GM23338 (cell line): ENCODE results near the gene SLC35F4. TPM values are rescaled to one million over a fixed set of nuclear protein-coding genes. Genes with fewer than 3 reads are reported as not detected.
A peak's percentile ranks its signal among the peaks of the same experiment; 100 is the strongest.

ENCODE experiments used
- ATAC-seq: fragments of 200-7000 bp; cut with Tn5 transposase; 3 replicates; pipeline ENCODE4 v1.9.1; 2020
- DNase-seq: peaks from one replicate; pipeline ENCODE4 v3.0.0-alpha.2; 2015; ENCODE audit warnings: low spot score
- H2AFZ ChIP-seq: fragments of 200-600 bp; sonication (generic); 2 replicates; pipeline ENCODE4 v1.8.0; 2016; ENCODE audit warnings: antibody characterized with exemption, mild to moderate bottlenecking, moderate library complexity
- H3F3A ChIP-seq: fragments of 200-600 bp; sonication (generic); replicated peaks from 2 replicates; pipeline ENCODE4 v1.8.0; 2017; ENCODE audit warnings: antibody characterized with exemption, mixed run types, low read depth
- H3K27ac ChIP-seq: fragments of 200-600 bp; sonication (generic); 2 replicates; pipeline ENCODE4 v1.6.1; 2016; ENCODE audit warnings: low read depth
- H3K27me3 ChIP-seq: fragments of 200-600 bp; sonication (generic); 2 replicates; pipeline ENCODE4 v1.8.0; 2016; ENCODE audit warnings: mild to moderate bottlenecking, mixed run types, moderate library complexity; ENCODE audit not compliant: insufficient read depth
- H3K36me3 ChIP-seq: fragments of 200-600 bp; sonication (generic); 2 replicates; pipeline ENCODE4 v1.8.0; 2016; ENCODE audit warnings: mild to moderate bottlenecking; ENCODE audit not compliant: insufficient read depth
- H3K4me1 ChIP-seq: fragments of 200-600 bp; sonication (generic); 2 replicates; pipeline ENCODE4 v1.8.0; 2016; ENCODE audit warnings: mild to moderate bottlenecking, moderate library complexity; ENCODE audit not compliant: insufficient read depth
- H3K4me2 ChIP-seq: fragments of 200-600 bp; sonication (generic); 2 replicates; pipeline ENCODE4 v1.7.1; 2017; ENCODE audit warnings: mixed run types
- H3K4me3 ChIP-seq: fragments of 200-600 bp; sonication (generic); 2 replicates; pipeline ENCODE4 v1.6.1; 2016; ENCODE audit warnings: mixed run types
- H3K79me2 ChIP-seq: fragments of 200-600 bp; sonication (generic); replicated peaks from 2 replicates; pipeline ENCODE4 v1.8.0; 2017; ENCODE audit warnings: mild to moderate bottlenecking; ENCODE audit not compliant: insufficient read depth
- H3K9me2 ChIP-seq: fragments of 200-600 bp; sonication (generic); 2 replicates; pipeline ENCODE4 v1.8.0; 2017; ENCODE audit not compliant: insufficient read depth
- H4K20me1 ChIP-seq: fragments of 200-600 bp; sonication (generic); replicated peaks from 2 replicates; pipeline ENCODE4 v1.8.0; 2017; ENCODE audit warnings: mild to moderate bottlenecking; ENCODE audit not compliant: insufficient read depth
- H3K27ac Mint-ChIP-seq: 2 replicates; pipeline ENCODE4 v1.8.0; 2020; ENCODE audit warnings: inconsistent platforms, mild to moderate bottlenecking, moderate library complexity, mixed read lengths
- H3K27me3 Mint-ChIP-seq: 3 replicates; pipeline ENCODE4 v1.8.0; 2022; ENCODE audit warnings: low read depth, mild to moderate bottlenecking, moderate library complexity, mixed read lengths, inconsistent platforms; ENCODE audit not compliant: insufficient read depth, poor library complexity
- H3K36me3 Mint-ChIP-seq: 3 replicates; pipeline ENCODE4 v1.8.0; 2021; ENCODE audit warnings: low read depth, mild to moderate bottlenecking, inconsistent platforms, moderate library complexity, mixed read lengths
- H3K4me1 Mint-ChIP-seq: 3 replicates; pipeline ENCODE4 v1.8.0; 2020; ENCODE audit warnings: mild to moderate bottlenecking, inconsistent platforms, mixed read lengths
- H3K4me3 Mint-ChIP-seq: 3 replicates; pipeline ENCODE4 v1.8.0; 2021; ENCODE audit warnings: moderate library complexity, mild to moderate bottlenecking, inconsistent platforms, mixed read lengths
- H3K9me3 Mint-ChIP-seq: 3 replicates; pipeline ENCODE4 v1.8.0; 2020; ENCODE audit warnings: moderate library complexity, mild to moderate bottlenecking, inconsistent platforms, mixed read lengths
- CREB1 ChIP-seq: fragments of 250-450 bp; sonication (Bioruptor Pico); IDR thresholded peaks from 2 replicates; pipeline ENCODE4 v1.5.0; 2020; ENCODE audit warnings: low read depth, mild to moderate bottlenecking, moderate library complexity
- ETS1 ChIP-seq: IDR thresholded peaks from 2 replicates; pipeline ENCODE4 v1.6.1; 2016; ENCODE audit warnings: antibody characterized with exemption
- EZH2 ChIP-seq: fragments of 200-600 bp; sonication (generic); IDR thresholded peaks from one replicate; pipeline ENCODE4 v1.8.0; 2017; ENCODE audit warnings: antibody characterized with exemption, mild to moderate bottlenecking, low read depth; ENCODE audit not compliant: unreplicated experiment
- EZH2phosphoT487 ChIP-seq: fragments of 200-600 bp; sonication (generic); IDR thresholded peaks from one replicate; pipeline ENCODE4 v1.8.1; 2018; ENCODE audit warnings: antibody characterized with exemption; ENCODE audit not compliant: unreplicated experiment
- JUNB ChIP-seq: IDR thresholded peaks from one replicate; pipeline ENCODE4 v1.6.1; 2016; ENCODE audit warnings: antibody characterized with exemption; ENCODE audit not compliant: unreplicated experiment
- NANOG ChIP-seq: IDR thresholded peaks from 2 replicates; pipeline ENCODE4 v1.6.1; 2016; ENCODE audit warnings: antibody characterized with exemption, borderline replicate concordance
- POLR2AphosphoS5 ChIP-seq: IDR thresholded peaks from 2 replicates; pipeline ENCODE4 v1.6.1; 2016; ENCODE audit warnings: antibody characterized with exemption, low read depth
- REST ChIP-seq: IDR thresholded peaks from one replicate; pipeline ENCODE4 v1.6.1; 2018; ENCODE audit warnings: antibody characterized with exemption; ENCODE audit not compliant: unreplicated experiment
- STAT1 ChIP-seq: IDR thresholded peaks from one replicate; pipeline ENCODE4 v1.6.1; 2016; ENCODE audit warnings: antibody characterized with exemption; ENCODE audit not compliant: unreplicated experiment
- ZNF114 ChIP-seq: fragments of 250-450 bp; sonication (Bioruptor Pico); IDR thresholded peaks from 2 replicates; pipeline ENCODE4 v1.5.0; 2020; ENCODE audit warnings: mild to moderate bottlenecking, moderate library complexity
- ZNF331 ChIP-seq: fragments of 250-450 bp; sonication (Bioruptor Pico); IDR thresholded peaks from 2 replicates; pipeline ENCODE4 v1.5.0; 2020; ENCODE audit warnings: low read depth, mild to moderate bottlenecking, moderate library complexity
- polyA plus RNA-seq: library from polyadenylated mRNA; unstranded; fragments of >200 nt; fragmentation: Nextera tagmentation; extraction: Ambion mirVana; gene quantifications from 2 replicates; pipeline ENCODE4 v1.2.1, GENCODE V29; 2016
- total RNA-seq: library from RNA; depleted of rRNA; stranded (reverse); fragments of >200 nt; shearing (Covaris generic); gene quantifications from 2 replicates; pipeline ENCODE4 v1.2.3, GENCODE V29; 2014
- TF ChIP-seq, protein P1 (sequence below), 2 experiments: fragments of 200-600 bp in 1 of 2; sonication (generic) in 1 of 2; conservative IDR thresholded peaks; 2 replicates each; pipeline versions ENCODE4 v1.5.1 to v1.6.1; 2016 to 2017; ENCODE audit warnings: antibody characterized with exemption in 2 of 2, low read depth in 2 of 2, mild to moderate bottlenecking in 2 of 2, moderate library complexity in 1 of 2
- TF ChIP-seq, protein P2 (sequence below): fragments of 250-450 bp; sonication (Bioruptor Pico); IDR thresholded peaks from 2 replicates; pipeline ENCODE4 v1.5.0; 2020; ENCODE audit warnings: mild to moderate bottlenecking, moderate library complexity

SLC35F4 gene
- total and polyA plus RNA-seq, 2 experiments from 2014 or later, result 0.10 TPM; not detected in 1

DNA sequence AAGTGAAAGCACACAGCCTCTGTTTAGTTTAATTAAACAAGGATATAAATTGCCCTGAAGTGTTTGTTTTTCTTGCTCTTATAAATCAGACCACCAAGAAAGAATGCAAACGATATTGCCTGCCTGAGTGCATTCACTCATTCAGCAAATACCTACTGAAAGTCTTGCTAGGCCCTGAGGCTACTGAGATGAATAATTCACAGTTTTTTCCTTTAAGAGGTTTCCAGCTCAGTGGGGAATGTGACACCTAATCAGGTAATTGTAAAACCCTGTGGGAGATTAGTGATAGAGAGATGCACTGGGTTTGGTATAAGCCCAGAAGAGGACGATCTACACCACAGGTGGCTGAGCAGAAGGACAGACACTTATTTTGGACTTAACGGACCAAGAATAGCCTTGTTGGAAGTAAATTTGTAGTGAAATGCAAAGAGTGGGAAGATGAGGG is 151.4 kb downstream of the SLC35F4 start:
- H3K9me3 Mint-ChIP-seq, result peaks cover 22% of the 10 kb centered on the region
- ATAC-seq (peak; percentile 97), DNase-seq (peak; percentile 80)
- TF ChIP-seq, protein P1, sequence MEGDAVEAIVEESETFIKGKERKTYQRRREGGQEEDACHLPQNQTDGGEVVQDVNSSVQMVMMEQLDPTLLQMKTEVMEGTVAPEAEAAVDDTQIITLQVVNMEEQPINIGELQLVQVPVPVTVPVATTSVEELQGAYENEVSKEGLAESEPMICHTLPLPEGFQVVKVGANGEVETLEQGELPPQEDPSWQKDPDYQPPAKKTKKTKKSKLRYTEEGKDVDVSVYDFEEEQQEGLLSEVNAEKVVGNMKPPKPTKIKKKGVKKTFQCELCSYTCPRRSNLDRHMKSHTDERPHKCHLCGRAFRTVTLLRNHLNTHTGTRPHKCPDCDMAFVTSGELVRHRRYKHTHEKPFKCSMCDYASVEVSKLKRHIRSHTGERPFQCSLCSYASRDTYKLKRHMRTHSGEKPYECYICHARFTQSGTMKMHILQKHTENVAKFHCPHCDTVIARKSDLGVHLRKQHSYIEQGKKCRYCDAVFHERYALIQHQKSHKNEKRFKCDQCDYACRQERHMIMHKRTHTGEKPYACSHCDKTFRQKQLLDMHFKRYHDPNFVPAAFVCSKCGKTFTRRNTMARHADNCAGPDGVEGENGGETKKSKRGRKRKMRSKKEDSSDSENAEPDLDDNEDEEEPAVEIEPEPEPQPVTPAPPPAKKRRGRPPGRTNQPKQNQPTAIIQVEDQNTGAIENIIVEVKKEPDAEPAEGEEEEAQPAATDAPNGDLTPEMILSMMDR (conservative IDR thresholded peaks at IDR 0.05; ENCODE audit: low read depth in 2 of 2), result no peak
- TF ChIP-seq EZH2phosphoT487 (no peak), STAT1 (no peak), NANOG (peak; percentile 57; the same call in 1 of the 2 replicates), POLR2AphosphoS5 (no peak), ETS1 (no peak), CREB1 (no peak), EZH2 (no peak), ZNF114 (CRISPR knock-in tag) (no peak), ZNF331 (CRISPR knock-in tag) (no peak), JUNB (no peak), REST (no peak)
- TF ChIP-seq, protein P2, sequence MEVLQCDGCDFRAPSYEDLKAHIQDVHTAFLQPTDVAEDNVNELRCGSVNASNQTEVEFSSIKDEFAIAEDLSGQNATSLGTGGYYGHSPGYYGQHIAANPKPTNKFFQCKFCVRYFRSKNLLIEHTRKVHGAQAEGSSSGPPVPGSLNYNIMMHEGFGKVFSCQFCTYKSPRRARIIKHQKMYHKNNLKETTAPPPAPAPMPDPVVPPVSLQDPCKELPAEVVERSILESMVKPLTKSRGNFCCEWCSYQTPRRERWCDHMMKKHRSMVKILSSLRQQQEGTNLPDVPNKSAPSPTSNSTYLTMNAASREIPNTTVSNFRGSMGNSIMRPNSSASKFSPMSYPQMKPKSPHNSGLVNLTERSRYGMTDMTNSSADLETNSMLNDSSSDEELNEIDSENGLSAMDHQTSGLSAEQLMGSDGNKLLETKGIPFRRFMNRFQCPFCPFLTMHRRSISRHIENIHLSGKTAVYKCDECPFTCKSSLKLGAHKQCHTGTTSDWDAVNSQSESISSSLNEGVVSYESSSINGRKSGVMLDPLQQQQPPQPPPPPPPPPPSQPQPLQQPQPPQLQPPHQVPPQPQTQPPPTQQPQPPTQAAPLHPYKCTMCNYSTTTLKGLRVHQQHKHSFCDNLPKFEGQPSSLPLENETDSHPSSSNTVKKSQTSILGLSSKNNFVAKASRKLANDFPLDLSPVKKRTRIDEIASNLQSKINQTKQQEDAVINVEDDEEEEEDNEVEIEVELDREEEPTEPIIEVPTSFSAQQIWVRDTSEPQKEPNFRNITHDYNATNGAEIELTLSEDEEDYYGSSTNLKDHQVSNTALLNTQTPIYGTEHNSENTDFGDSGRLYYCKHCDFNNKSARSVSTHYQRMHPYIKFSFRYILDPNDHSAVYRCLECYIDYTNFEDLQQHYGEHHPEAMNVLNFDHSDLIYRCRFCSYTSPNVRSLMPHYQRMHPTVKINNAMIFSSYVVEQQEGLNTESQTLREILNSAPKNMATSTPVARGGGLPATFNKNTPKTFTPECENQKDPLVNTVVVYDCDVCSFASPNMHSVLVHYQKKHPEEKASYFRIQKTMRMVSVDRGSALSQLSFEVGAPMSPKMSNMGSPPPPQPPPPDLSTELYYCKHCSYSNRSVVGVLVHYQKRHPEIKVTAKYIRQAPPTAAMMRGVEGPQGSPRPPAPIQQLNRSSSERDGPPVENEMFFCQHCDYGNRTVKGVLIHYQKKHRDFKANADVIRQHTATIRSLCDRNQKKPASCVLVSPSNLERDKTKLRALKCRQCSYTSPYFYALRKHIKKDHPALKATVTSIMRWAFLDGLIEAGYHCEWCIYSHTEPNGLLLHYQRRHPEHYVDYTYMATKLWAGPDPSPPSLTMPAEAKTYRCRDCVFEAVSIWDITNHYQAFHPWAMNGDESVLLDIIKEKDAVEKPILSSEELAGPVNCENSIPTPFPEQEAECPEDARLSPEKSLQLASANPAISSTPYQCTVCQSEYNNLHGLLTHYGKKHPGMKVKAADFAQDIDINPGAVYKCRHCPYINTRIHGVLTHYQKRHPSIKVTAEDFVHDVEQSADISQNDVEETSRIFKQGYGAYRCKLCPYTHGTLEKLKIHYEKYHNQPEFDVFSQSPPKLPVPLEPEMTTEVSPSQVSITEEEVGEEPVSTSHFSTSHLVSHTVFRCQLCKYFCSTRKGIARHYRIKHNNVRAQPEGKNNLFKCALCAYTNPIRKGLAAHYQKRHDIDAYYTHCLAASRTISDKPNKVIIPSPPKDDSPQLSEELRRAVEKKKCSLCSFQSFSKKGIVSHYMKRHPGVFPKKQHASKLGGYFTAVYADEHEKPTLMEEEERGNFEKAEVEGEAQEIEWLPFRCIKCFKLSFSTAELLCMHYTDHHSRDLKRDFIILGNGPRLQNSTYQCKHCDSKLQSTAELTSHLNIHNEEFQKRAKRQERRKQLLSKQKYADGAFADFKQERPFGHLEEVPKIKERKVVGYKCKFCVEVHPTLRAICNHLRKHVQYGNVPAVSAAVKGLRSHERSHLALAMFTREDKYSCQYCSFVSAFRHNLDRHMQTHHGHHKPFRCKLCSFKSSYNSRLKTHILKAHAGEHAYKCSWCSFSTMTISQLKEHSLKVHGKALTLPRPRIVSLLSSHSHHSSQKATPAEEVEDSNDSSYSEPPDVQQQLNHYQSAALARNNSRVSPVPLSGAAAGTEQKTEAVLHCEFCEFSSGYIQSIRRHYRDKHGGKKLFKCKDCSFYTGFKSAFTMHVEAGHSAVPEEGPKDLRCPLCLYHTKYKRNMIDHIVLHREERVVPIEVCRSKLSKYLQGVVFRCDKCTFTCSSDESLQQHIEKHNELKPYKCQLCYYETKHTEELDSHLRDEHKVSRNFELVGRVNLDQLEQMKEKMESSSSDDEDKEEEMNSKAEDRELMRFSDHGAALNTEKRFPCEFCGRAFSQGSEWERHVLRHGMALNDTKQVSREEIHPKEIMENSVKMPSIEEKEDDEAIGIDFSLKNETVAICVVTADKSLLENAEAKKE, result peak; percentile 93
- Histone ChIP-seq H2AFZ (no peak overlapping the region), H3F3A (no peaks in the 10 kb centered on the region), H3K27ac (peak overlapping the region; percentile 78), H3K4me2 (peak overlapping the region; percentile 41), H3K79me2 (no peaks in the 10 kb centered on the region), H3K36me3 (no peaks in the 10 kb centered on the region; the same call in none of the 2 replicates), H3K27me3 (no peaks in the 10 kb centered on the region), H4K20me1 (no peaks in the 10 kb centered on the region), H3K4me3 (peak overlapping the region; percentile 9; the same call in 1 of the 2 replicates), H3K9me2 (peaks cover 7% of the 10 kb centered on the region), H3K4me1 (peaks cover 36% of the 10 kb centered on the region)
- H3K4me1 Mint-ChIP-seq, result peaks cover 32% of the 10 kb centered on the region
- H3K27ac Mint-ChIP-seq, result peak overlapping the region; percentile 30; the same call in 1 of the 2 replicates
- peak overlapping the region; percentile 32; the same call in 2 of the 3 replicates for H3K4me3 Mint-ChIP-seq
- H3K36me3 Mint-ChIP-seq, result peaks cover 13% of the 10 kb centered on the region; the same call in 2 of the 3 replicates
- peaks cover 2% of the 10 kb centered on the region for H3K27me3 Mint-ChIP-seq
